HepG2 (cell line): ENCODE data around the gene AARS1. TPM values are rescaled to one million over a fixed set of nuclear protein-coding genes. Genes with fewer than 3 reads are reported as not detected.

Experiments used
- BCL6 ChIP-seq: IDR thresholded peaks from 2 replicates; pipeline ENCODE4 v1.6.1; 2016; ENCODE audit warnings: missing genetic modification reagents, missing compliant biosample characterization
- CENPT ChIP-seq: sonication (generic); formaldehyde crosslinking; IDR thresholded peaks from 2 replicates; pipeline ENCODE4 v1.8.0; 2022; ENCODE audit warnings: low read depth, mild to moderate bottlenecking, moderate library complexity, missing genetic modification reagents
- GPN1 ChIP-seq: sonication (generic); formaldehyde crosslinking; IDR thresholded peaks from 2 replicates; pipeline ENCODE4 v1.5.1; 2020; ENCODE audit warnings: missing genetic modification reagents, borderline replicate concordance
- HDAC1 ChIP-seq: sonication (generic); formaldehyde crosslinking; IDR thresholded peaks from 2 replicates; pipeline ENCODE4 v1.5.1; 2020; ENCODE audit warnings: mild to moderate bottlenecking, missing genetic modification reagents
- HNF4G ChIP-seq, 2 experiments: sonication (generic) in 1 of 2; formaldehyde crosslinking in 1 of 2; IDR thresholded peaks; 2 replicates each; pipeline versions ENCODE4 v1.4.0 to v1.6.1; 2011 to 2020; ENCODE audit warnings: borderline replicate concordance in 2 of 2, low read depth in 2 of 2, mild to moderate bottlenecking in 2 of 2, low read length in 1 of 2, missing genetic modification reagents in 1 of 2, moderate library complexity in 1 of 2
- ISX ChIP-seq: sonication (generic); formaldehyde crosslinking; conservative IDR thresholded peaks from 2 replicates; pipeline ENCODE4 v1.5.0; 2020; ENCODE audit warnings: missing genetic modification reagents
- MAF1 ChIP-seq: sonication (generic); formaldehyde crosslinking; IDR thresholded peaks from 2 replicates; pipeline ENCODE4 v1.5.0; 2020; ENCODE audit warnings: missing genetic modification reagents, borderline replicate concordance
- MATR3 ChIP-seq: sonication (generic); formaldehyde crosslinking; IDR thresholded peaks from 2 replicates; pipeline ENCODE4 v1.4.0; 2020; ENCODE audit warnings: missing genetic modification reagents
- MED1 ChIP-seq: sonication (generic); formaldehyde crosslinking; IDR thresholded peaks from 2 replicates; pipeline ENCODE4 v1.4.0; 2020; ENCODE audit warnings: missing genetic modification reagents
- MED8 ChIP-seq: sonication (generic); formaldehyde crosslinking; IDR thresholded peaks from 2 replicates; pipeline ENCODE4 v1.8.1; 2023; ENCODE audit warnings: mild to moderate bottlenecking, missing genetic modification reagents; ENCODE audit not compliant: insufficient replicate concordance
- PITX1 ChIP-seq: sonication (generic); formaldehyde crosslinking; IDR thresholded peaks from 2 replicates; pipeline ENCODE4 v1.5.1; 2020; ENCODE audit warnings: mild to moderate bottlenecking, missing genetic modification reagents
- POLR2AphosphoS5 ChIP-seq: IDR thresholded peaks from 2 replicates; pipeline ENCODE4 v1.6.1; 2012; ENCODE audit warnings: low read depth, low read length
- SNRNP70 ChIP-seq: fragments of 200-400 bp; formaldehyde crosslinking; IDR thresholded peaks from 2 replicates; pipeline ENCODE4 v1.6.1; 2017; ENCODE audit warnings: mild to moderate bottlenecking, low read depth, low read length, moderate library complexity
- TOE1 ChIP-seq: sonication (generic); formaldehyde crosslinking; IDR thresholded peaks from 2 replicates; pipeline ENCODE4 v1.4.0; 2020; ENCODE audit warnings: mild to moderate bottlenecking, missing genetic modification reagents
- ZBTB42 ChIP-seq: sonication (generic); formaldehyde crosslinking; IDR thresholded peaks from 2 replicates; pipeline ENCODE4 v1.5.0; 2020; ENCODE audit warnings: mild to moderate bottlenecking, missing genetic modification reagents
- ZNF24 ChIP-seq: fragments of 450-650 bp; IDR thresholded peaks from 2 replicates; pipeline ENCODE4 v1.6.1; 2017; ENCODE audit warnings: antibody characterized with exemption, mild to moderate bottlenecking
- ZNF337 ChIP-seq: sonication (generic); formaldehyde crosslinking; IDR thresholded peaks from 2 replicates; pipeline ENCODE4 v1.5.1; 2020; ENCODE audit warnings: missing genetic modification reagents, low read depth, mild to moderate bottlenecking, borderline replicate concordance
- ZNF350 ChIP-seq: sonication (generic); formaldehyde crosslinking; IDR thresholded peaks from 2 replicates; pipeline ENCODE4 v1.4.0; 2020; ENCODE audit warnings: mild to moderate bottlenecking, low read depth, missing genetic modification reagents, borderline replicate concordance
- ZNF543 ChIP-seq: sonication (generic); formaldehyde crosslinking; IDR thresholded peaks from 2 replicates; pipeline ENCODE4 v1.4.0; 2020; ENCODE audit warnings: mild to moderate bottlenecking, missing genetic modification reagents
- ZNF589 ChIP-seq: sonication (generic); formaldehyde crosslinking; conservative IDR thresholded peaks from 2 replicates; pipeline ENCODE4 v1.8.0; 2022; ENCODE audit warnings: mild to moderate bottlenecking, moderate library complexity, missing genetic modification reagents
- ZNF784 ChIP-seq: sonication (generic); formaldehyde crosslinking; IDR thresholded peaks from 2 replicates; pipeline ENCODE4 v1.5.1; 2020; ENCODE audit warnings: missing genetic modification reagents, mild to moderate bottlenecking, borderline replicate concordance
- ZSCAN9 ChIP-seq: IDR thresholded peaks from 2 replicates; pipeline ENCODE4 v1.6.1; 2016; ENCODE audit warnings: borderline replicate concordance
- polyA plus RNA-seq, 8 experiments: library from polyadenylated mRNA; depleted of rRNA in 3 of 8; stranded (reverse) in 7 of 8; unstranded in 1 of 8; fragments of >200 nt; fragmentation: Illumina TruSeq in 4 of 8; extraction: Trizol in 4 of 8; gene quantifications; 2 replicates each; pipeline versions ENCODE4 v1.2.1 to v1.2.3, GENCODE V29; 2011 to 2016; ENCODE audit warnings: low read depth in 4 of 8, missing spikeins in 1 of 8, mixed read lengths in 1 of 8; ENCODE audit not compliant: insufficient read depth in 1 of 8
- total RNA-seq, 5 experiments: library from RNA; depleted of rRNA; stranded (reverse); fragments of >200 nt; fragmentation: Illumina TruSeq; extraction: Trizol; gene quantifications; 2 replicates each; pipeline ENCODE4 v1.2.3, GENCODE V29; 2016; ENCODE audit warnings: low read depth in 1 of 5
- TF ChIP-seq, protein P1 (sequence below): sonication (generic); formaldehyde crosslinking; IDR thresholded peaks from 2 replicates; pipeline ENCODE4 v1.5.0; 2020; ENCODE audit warnings: missing genetic modification reagents, mild to moderate bottlenecking, borderline replicate concordance
- TF ChIP-seq, protein P2 (sequence below): sonication (generic); formaldehyde crosslinking; IDR thresholded peaks from 2 replicates; pipeline ENCODE4 v1.4.0; 2020; ENCODE audit warnings: missing genetic modification reagents, borderline replicate concordance

AARS1 gene
- total and polyA plus RNA-seq, 2 of the 13 experiments (the other 11 are each of a cell fraction or from before 2014, with no cell fraction given), result 107 to 132 TPM

- TF ChIP-seq SNRNP70 (no peak), MED1 (peak; percentile 80), TOE1 (CRISPR knock-in tag) (peak; percentile 81; the same call in 1 of the 2 replicates), ZNF784 (peak; percentile 76; the same call in 1 of the 2 replicates), MAF1 (CRISPR knock-in tag) (0 out of 2 replicates have a peak, but pooled peaks have one; percentile 73), BCL6 (CRISPR knock-in tag) (peak; percentile 28; the same call in 1 of the 2 replicates), ZBTB42 (CRISPR knock-in tag) (peak; percentile 80), CENPT (no peak), ZNF589 (CRISPR knock-in tag) (peak; percentile 60; the same call in 1 of the 2 replicates), PITX1 (peak; percentile 83), ZNF543 (CRISPR knock-in tag) (peak; percentile 53; the same call in 1 of the 2 replicates), MATR3 (no peak), POLR2AphosphoS5 (peak; percentile 97), ZNF350 (CRISPR knock-in tag) (peak; percentile 73), ISX (CRISPR knock-in tag) (0 out of 2 replicates have a peak, but pooled peaks have one; percentile 78), ZNF337 (CRISPR knock-in tag) (peak; percentile 18; the same call in 1 of the 2 replicates), HNF4G (IDR thresholded peaks at IDR 0.05; ENCODE audit: borderline replicate concordance, low read depth, low read length) (no peak), HNF4G (CRISPR knock-in tag; IDR thresholded peaks at IDR 0.05; ENCODE audit: borderline replicate concordance, low read depth) (peak; percentile 66; the same call in 1 of the 2 replicates), HDAC1 (CRISPR knock-in tag) (peak; percentile 95), GPN1 (no peak), ZSCAN9 (CRISPR knock-in tag) (peak; percentile 92), MED8 (CRISPR knock-in tag) (no peak), ZNF24 (peak; percentile 64)
- TF ChIP-seq, protein P1, sequence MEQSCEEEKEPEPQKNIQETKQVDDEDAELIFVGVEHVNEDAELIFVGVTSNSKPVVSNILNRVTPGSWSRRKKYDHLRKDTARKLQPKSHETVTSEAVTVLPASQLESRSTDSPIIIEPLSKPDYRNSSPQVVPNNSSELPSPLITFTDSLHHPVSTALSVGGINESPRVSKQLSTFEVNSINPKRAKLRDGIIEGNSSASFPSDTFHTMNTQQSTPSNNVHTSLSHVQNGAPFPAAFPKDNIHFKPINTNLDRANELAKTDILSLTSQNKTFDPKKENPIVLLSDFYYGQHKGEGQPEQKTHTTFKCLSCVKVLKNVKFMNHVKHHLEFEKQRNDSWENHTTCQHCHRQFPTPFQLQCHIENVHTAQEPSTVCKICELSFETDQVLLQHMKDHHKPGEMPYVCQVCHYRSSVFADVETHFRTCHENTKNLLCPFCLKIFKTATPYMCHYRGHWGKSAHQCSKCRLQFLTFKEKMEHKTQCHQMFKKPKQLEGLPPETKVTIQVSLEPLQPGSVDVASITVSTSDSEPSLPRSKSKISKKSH, result peak; percentile 87
- TF ChIP-seq, protein P2, sequence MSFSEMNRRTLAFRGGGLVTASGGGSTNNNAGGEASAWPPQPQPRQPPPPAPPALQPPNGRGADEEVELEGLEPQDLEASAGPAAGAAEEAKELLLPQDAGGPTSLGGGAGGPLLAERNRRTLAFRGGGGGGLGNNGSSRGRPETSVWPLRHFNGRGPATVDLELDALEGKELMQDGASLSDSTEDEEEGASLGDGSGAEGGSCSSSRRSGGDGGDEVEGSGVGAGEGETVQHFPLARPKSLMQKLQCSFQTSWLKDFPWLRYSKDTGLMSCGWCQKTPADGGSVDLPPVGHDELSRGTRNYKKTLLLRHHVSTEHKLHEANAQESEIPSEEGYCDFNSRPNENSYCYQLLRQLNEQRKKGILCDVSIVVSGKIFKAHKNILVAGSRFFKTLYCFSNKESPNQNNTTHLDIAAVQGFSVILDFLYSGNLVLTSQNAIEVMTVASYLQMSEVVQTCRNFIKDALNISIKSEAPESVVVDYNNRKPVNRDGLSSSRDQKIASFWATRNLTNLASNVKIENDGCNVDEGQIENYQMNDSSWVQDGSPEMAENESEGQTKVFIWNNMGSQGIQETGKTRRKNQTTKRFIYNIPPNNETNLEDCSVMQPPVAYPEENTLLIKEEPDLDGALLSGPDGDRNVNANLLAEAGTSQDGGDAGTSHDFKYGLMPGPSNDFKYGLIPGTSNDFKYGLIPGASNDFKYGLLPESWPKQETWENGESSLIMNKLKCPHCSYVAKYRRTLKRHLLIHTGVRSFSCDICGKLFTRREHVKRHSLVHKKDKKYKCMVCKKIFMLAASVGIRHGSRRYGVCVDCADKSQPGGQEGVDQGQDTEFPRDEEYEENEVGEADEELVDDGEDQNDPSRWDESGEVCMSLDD (CRISPR knock-in tag), result 0 out of 2 replicates have a peak, but pooled peaks have one; percentile 23
Observed at GRCh38 chr16:70289229-70290094, at the start of gene AARS1 (continued).
